DMS153 treated with DMSO at 0.1 percent for 48 hours (cell line): ENCODE data around the gene SFT2D3.
"Not testable (repeated sequence)": the region's sequence is repeated elsewhere in the genome, so short reads cannot be mapped to it uniquely, and the experiment has no call there.

Source experiments
- DNase-seq: peaks from one replicate; lab custom pipeline; 2025; ENCODE audit not compliant: unreplicated experiment; lab: John Stamatoyannopoulos, UW

SFT2D3 gene

DNA sequence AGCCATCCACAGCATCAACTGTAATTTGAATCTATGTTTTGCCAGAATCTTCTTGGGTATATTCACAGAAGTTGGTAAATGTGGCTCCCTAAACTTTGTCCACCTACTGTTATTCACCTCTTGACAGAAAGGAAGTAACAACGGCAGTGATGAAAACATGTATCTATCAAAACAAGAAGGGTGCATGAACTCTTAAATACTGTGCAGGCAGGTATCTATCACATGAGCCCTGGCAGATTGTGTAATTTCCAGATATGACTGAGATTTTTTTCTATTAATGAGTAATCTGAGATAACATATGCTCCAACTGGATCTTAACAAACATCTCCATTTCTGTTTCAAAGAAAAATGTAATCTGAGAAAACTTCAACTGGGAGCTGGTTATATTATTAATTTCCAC lies 36.6 kb downstream of the SFT2D3 start:
- DNase-seq: no peak

DNA sequence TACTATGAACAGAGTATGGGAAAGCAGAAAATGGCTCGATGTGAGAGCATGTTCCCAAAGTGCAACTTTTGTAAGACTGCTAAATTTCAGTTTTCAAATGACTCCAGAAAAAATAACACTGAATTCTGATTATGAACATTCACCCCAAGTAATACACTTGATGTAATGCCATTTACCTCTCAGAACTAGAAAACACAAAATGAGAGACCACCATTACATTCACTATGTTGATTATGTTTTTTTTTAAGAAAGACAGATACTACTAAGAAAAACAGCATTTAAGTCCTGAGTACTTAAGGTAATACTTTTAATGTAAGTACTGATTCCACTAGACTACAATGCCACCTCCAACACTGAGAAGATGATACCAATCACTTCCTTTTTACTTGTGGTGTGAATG lies 38.5 kb downstream of the SFT2D3 start:
- DNase-seq: no peak

DNA sequence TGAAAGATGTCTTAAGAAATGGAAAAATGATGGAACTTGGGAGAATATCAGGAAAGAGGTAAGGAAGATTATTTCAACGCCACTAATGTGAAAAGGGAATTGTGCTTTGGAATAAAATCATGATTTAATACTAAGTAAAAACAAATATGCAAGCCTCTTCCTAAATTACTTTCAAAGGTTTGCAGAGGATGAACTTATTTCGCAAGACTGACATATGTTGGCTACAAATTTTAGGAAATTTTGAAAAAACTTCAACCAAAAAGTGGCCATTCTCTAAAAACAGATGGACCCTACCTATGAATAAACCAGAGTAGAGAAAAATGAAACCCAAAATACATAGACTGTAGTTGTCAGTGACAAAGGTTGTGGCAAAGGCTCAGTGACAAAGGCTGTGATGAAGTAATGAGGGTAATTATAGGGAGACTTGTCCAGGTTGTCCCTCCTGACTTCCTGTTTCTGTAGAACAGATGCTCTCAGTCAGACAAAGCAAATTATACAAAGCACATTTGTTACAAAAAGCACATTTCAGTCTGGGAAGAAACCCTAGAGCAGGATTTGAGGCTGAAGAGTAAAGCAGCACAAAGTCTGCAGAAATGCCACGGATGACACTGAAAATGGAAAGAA lies 39.5 kb downstream of the SFT2D3 start:
- DNase-seq: peak; percentile 27

DNA sequence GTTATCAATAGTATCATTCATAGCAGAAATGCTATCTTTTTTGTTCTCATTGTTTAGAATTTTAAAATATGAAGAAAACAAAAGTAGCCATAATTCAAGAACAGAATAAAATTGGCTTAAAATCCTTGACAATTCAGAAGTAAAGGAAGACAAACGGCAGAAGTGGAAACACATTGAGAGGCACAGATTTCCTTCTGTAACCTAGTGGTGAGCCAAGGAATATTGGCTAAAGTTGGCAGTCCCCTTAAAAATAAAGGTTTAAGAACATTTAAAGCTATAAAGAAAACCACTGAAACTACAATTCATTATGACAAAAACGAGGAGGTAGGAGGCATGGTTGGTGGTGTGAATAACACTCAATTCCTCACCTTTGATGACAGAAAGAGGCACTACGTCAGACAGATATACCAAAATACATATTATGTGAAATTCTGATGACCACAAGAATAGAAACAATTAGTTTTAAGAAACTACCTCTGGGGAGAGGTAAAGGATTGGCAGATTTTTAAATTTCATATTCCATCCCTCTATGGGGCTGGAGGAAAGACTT lies 42.3 kb downstream of the SFT2D3 start:
- DNase-seq: no peak

DNA sequence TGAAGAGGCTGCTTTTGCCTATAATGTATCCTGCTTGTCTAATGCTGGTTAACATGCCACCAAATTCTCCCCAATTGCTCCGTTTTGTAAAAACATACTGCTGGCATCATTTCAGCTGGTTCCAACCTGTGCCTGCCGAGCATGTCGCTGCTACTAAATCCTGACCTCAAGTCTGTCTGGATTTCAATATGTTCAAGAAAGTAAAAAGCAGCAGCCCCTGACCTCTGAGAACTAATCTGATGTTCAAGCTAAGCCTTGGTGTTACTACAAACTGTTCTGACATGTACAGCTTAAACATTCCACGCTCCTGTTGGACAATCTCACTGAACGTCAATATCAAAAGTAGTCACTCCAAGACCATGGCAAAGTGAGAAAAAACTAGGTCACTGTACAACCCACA lies 46.3 kb downstream of the SFT2D3 start:
- DNase-seq: no peak

DNA sequence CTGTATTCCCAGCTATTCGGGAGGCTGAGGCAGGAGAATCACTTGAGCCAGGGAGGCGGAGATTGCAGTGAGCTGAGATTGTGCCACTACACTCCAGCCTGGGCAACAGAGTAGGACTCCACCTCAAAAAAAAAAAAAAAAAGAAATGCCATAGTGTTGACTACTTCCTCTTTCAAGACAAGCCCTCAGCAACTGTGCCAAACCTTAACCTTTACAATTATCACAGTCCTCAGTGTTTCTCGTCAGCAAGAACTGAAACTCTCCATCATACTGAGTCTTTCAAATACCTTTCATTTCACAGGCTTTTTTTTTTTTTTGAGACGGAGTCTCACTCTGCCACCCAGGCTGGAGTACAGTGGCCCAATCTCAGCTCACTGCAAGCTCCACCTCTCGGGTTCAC lies 48.2 kb downstream of the SFT2D3 start:
- DNase-seq: not testable (repeated sequence)

DNA sequence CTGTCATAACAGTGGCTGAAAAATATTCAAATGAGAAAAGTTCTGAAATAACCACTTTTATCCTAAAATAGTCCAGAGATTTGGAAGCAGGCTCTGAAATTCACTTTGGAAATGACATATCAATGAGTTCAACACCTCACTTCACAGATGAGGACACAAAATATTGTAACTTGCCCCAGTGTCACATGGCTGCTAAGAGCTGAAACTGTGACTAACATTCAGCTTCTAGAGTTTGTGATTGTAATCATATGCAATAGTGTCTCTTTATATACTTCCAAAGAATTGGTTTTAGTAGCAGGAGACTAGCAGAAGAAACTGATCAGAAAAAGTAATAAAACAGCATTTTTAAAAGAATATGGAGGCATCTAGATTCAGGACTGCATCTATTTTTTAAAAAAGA lies 52.1 kb downstream of the SFT2D3 start:
- no peak for DNase-seq

DNA sequence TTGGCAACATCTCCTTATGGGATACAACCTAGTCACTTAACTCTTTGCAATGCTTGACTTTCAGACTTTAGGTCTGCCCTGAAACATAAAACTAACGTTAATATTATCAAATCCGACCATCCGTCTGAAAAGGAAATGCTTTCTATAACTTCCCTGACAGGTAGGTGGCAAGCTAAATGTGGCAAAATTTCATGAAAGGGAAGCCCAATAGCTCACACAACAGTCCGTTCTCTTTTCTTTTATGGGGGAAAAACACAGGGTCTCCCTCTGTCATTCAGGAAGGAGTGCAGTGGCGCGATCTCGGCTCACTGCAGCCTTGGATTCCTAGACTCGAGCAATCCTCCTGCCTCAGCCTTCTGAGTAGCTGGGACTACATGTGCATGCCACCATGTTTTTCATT lies 52.9 kb downstream of the SFT2D3 start:
- no peak for DNase-seq
